HL-60/S4 (cell line): ENCODE data around the gene AFAP1L2.
"Not testable (repeated sequence)": the region's sequence is repeated elsewhere in the genome, so short reads cannot be mapped to it uniquely, and the experiment has no call there.

Experiments used
- in situ Hi-C: fragments of 300-500 bp; cut with MboI; formaldehyde crosslinking; loops from 2 replicates; pipeline ENCODE4 v1.14.3; 2022; ENCODE audit warnings: low sequenced_read_pairs

AFAP1L2 gene

DNA sequence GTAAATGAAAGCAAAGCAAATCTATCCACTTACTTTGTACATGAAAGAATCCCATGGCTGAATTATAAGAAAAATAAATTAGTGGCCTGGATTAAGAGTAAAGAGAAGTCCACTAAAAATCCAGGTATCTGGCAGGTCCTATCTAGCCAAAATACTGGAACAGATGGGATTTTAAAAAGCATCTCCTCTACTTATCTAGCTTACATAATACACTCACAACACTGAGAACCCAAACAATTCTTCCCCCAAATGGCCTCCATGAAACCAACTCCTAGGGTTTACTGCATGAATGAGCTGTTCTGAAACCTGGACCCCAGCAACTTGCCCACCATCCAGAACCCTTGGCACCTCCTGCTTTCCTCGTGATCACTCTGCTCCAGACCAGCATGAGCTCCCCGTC, 61.3 kb downstream of the AFAP1L2 start:
- in situ Hi-C loops = no loop called here

GRCh38 chr10:114340816-114341215, 63.5 kb downstream of the AFAP1L2 start:
- in situ Hi-C loops = no loop called here

DNA sequence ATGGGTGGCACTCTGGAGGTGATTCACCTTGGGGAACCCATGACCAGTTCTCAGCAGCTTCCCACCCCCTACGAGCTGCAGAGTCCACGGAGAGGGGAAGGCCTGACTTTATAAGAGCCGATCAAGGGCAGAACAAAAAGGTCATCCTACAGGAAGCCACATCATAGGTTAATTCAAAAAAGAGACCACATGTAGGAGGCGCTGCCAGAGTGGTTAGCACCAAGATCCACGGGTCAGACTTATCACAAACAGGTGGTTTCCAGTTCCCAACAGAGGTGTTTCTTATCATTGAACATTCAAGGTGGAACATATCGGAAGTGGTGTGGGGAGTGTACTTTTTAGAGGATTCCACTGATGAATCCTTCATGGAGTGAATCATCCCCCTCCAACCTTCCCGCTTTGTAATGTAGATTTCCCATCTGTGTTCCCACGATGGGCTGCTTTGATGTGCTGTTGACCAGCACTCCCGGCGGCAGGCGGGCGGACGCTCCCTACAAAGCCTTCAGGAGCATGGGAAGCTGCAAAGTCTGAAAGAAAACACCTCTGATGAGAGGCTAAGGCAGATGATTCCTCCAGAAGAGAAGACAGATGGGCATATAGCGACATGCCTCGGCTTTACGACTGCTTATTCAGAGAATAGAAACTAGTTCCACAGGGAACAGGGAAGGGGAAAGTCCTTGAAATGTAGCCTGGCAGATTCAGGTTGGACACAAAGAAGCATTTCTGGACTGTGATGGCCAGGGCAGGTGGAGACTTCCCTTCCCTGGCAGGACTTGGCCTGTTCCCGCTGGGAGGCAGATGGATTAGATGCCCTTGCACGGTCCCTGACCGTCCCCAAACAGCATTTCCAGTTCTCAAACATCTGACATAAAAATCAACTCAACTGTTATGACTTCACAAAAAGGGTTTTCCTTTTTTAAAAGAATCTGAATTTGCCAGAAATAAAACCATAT, 66.5 kb downstream of the AFAP1L2 start:
- in situ Hi-C loops = no loop called here

DNA sequence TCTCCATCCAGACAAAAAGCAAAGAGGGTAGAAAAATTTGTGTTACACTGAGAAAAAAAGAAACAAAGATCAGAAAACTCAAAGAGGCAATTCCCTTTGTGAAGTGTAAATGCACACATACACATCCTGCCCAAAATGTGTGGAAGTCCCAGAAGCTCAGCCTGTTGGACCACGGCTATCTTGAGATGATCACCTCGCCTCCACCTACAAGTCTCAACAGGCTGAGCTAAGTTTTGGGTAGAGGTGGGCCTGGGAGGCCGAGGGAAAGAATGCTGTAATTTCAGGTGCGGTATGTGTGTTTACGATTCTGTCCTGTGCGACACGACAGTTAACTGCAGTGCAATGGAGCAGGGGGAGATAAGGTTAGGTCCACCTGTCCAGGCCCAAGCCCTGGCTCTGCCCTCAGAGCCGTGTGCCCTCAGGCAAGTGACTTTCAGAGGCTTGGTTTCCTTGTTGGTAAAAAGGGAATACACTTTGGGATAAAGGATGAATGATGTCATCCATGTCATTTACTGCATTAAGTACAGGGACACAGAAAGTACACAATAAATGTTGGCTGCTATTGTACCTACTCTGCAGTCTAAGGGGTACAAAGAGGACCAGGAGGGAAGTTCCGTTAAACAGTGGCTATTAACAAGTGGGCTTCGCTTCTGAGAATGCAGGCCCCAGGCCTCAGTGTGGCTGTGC, 67.3 kb downstream of the AFAP1L2 start:
- in situ Hi-C loops = no loop called here

GRCh38 chr10:114335614-114336013, 68.7 kb downstream of the AFAP1L2 start:
- in situ Hi-C loops = no loop called here

DNA sequence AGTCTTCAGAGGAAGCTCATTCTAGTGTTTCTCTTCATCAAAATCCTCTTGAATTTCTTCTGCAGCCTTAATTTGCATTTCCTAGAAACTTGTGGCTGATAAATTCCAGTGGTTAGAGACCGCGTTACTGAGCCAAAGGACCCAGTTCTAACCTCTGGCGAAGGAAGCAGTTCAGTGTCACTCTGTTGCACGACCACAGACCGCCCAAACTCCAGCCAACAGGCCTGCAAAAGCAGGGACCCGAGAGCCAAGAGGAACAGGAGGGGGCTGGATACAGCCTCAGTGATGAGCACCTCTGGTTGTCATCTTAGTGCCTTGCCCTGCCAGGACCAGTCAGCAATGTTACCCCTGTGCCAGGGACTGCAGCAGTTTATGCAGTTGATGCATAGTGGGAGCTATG, 70.0 kb downstream of the AFAP1L2 start:
- in situ Hi-C loops = no loop called here

GRCh38 chr10:114333441-114333840, 70.9 kb downstream of the AFAP1L2 start:
- in situ Hi-C loops = not testable (repeated sequence)

DNA sequence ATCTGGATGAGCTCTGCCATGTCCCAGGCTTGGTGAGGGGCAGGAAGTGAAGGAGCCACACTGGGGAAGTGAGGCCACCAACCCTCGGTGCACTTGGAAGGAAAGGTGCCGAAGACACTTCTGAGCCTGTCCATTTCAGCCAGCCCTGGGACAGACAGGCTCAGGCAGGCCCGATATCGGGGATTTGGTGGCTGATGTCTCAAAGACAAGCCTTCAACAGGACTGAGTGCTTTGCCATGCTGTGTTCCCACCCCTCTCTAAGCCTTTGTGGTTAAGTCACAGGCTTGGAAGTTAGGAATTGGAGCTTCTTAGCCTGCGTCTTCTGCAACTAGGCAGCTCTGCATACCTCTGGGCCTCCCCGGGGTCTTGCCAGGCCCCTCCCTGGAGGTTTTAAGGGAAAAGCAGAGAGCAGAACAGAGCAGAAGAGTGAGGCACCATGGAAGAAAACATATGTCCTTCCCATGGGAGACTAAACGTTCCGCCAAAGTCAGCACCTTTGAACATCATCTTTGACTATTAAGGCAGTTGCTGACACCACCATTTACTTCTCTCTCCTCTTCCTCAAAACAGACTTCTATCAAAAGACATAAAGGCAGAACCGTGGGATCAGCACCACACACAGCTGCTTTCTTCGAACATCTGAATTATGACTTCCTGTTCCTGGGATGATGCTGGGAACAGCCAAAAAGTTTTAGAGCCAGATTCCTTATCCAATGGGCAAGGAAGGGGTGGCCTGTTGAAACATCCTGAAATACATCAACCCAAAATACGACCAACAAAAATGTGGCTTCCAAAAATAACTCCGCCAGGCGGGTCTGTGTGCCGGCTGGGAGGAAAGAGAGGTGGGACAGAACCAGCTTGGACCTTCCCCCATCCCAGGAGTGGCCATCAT, 71.8 kb downstream of the AFAP1L2 start:
- in situ Hi-C loops = no loop called here

DNA sequence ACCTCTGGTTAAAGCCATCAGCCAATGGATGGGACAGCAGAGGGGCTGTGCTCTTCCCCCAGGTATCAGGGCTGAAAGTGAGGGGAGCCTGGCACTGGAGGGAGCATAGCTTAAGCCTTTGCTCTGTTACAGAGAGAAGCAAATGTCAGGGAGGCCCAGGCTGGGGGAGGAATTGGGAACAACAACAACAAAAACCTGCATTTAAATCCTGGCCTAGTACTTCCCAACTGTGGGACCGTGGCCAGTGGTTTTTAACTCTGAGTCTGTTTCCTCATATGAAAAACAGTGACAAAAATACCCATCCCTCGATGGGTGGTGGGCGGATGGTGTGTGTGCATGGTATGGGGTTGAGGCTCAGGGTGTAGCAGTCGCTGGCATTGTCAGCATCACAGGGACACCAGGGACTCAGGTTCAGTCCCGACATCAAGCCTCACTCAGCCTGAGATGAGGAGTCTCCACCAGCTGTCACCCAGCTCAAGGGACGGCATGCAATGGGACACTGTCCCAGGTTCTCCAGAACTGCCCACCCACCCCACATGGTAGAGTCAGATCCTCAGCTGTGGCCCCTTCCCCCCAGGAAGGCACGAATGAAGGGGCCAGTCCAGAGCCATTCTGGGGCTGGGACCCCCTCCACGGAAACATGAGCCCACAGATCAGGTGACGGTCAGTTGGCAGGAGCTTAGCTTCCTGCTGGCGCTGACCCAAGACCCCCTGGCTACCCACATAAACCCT, 74.5 kb downstream of the AFAP1L2 start:
- in situ Hi-C loops = no loop called here

GRCh38 chr10:114328874-114329273, 75.4 kb downstream of the AFAP1L2 start:
- in situ Hi-C loops = no loop called here

DNA sequence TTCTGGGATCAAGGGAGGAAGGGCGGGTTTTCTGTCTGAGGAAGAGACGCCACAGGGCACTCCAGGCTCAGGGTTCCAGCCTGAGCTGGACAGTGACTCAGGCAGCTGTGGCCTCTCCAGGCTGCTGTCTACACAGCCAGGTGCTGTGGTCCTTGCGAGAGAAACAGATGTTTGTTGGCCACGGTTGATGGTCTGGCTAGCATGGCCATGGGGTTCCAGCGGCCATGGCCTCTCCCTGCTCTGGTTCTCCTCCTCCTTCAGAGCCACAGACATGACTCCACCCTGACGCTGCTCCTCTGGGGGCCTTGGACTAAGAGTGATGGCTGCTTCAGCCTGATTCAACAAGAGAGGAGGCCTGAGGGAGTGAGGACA, 75.9 kb downstream of the AFAP1L2 start:
- in situ Hi-C loops = no loop called here

DNA sequence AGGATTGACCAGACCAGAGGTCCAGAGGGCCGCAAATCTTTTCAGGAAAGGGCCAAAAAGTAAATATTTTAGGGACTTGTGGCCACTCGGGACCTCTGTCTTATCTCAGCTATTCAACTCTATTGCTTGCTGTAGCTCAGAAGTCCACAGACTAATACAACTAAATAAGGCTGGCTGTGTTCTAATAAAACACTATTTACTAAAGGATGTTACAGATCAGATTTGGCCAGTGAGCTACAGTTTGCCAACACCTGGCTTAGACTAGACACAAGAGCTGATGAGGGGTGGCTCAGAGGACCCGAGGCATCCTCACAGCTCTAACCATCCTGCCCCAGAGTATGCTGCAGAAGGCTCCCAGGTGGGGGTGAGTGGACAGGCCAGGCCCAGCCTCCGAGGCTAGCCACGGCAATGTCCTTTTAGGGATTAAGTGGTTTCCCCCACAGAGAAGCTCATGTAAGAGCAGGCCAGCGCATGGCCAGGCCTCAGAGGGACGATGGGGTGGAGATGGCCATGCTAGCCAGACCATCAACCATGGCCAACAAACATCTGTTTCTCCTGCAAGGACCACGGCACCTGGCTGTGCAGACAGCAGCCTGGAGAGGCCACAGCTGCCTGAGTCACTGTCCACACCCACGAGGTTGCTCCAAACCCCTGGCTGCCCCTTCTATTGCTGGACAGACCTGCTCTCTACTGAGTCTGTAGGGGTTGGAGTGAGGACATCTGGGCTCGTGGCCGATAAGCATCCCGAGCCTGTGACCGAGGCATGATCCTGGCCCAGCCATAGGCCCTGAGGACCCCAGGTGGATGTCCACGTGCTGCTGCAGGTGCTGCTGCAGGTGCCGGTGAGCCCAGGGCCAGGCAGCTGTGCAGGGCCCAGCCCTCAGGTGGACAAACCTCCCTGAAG, 76.5 kb downstream of the AFAP1L2 start:
- in situ Hi-C loops = no loop called here

GRCh38 chr10:114326795-114327194, 77.5 kb downstream of the AFAP1L2 start:
- in situ Hi-C loops = no loop called here

DNA sequence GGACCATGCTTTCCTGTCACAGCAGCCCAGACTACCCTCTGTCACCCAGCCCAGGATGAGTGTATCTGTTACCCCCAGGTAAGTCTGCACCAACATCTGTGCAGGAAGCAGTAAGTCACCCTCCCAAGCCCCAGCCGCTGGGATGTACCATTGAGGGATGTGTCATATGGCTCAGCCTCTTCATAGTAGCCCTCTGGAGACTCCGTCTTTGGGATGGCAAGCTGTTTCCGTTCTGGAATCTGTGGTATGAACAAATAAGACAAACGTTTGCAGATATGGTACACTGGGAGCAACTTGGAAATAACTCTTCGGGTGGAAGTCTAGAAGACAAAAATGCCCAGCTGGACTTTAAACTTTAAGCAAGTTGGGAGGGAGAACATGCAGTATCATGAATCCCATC, 81.3 kb downstream of the AFAP1L2 start:
- in situ Hi-C loops = no loop called here

DNA sequence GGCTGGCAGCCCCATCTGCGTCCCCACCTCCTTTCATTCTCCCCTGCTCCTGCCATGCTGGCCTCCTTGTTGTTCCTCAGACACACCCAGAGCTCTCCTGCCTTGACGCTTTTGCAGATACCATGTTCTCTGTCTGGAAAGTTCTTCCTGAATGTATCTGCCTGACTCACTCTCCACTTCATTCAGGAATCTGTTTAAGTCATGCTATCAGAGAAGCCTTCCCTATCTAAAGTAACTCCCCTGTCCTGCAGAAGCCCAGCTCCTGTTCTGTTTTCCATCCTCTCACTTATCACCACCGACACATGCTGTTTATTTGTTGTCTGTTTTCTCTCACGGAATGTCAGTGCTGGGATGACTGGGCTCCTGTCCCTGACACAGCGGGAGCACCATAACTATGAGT, 82.0 kb downstream of the AFAP1L2 start:
- in situ Hi-C loops = no loop called here

DNA sequence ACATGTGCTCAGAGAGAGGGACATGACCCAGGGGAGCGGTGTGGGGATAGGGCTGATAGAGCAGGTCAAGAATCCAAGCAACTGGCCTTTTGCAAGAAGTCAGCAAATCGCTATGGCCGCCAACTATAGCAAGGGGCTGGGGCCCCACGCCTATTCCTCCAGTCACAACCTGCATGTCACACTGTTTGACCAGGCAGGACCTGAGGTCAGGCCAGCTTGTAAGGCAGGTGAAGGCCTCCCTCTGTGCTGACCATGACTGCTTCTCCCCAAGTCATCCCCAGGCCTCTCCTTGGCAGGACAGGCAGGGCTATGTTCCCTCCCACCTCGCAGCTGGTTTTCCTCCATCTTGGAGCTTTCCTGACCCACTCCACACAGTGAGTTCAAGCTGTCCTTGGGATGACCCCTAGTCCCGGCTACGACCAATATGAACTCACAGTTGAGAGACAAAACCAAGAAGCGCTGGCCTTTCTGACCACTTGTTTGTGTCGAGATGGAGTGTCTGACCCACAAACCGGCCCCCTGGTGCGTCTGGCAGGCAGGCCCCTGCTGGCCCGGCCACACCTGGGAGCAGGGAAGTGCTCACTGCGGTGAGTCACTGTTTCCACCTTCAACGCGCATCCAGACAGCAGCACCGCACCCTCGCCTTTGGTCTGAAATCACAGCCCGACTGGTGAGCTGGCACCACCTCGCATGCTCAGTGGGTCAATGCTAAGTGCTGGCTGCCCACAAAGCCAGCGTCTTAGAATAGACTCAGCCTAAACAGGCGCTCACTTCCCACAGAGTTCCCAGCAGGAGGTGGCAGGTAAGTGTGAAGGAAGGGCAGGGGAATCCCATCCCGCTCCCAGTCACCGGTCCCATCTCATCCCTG, 83.8 kb downstream of the AFAP1L2 start:
- in situ Hi-C loops = no loop called here

GRCh38 chr10:114319406-114320248, 84.7 kb downstream of the AFAP1L2 start:
- in situ Hi-C loops = no loop called here

- in situ Hi-C loops = no loop called here
These were observed 87.6 kb downstream of the AFAP1L2 start for GRCh38 chr10:114316744-114317143.
